CD4-positive, alpha-beta T cell (primary cell): Measurements from ENCODE around the gene PAPPA. TPM values are rescaled to one million over a fixed set of nuclear protein-coding genes. Genes with fewer than 3 reads are reported as not detected.

Experiments
- ATAC-seq: fragments of 200-7000 bp; cut with Tn5 transposase; one replicate; pipeline ENCODE4 v1.10.0; 2022; ENCODE audit warnings: mild to moderate bottlenecking; ENCODE audit not compliant: poor library complexity
- CTCF ChIA-PET: fragments of 350-600 bp; sonication (Branson Sonifier 250); formaldehyde crosslinking; loops from one replicate; lab custom pipeline; 2021; ENCODE audit warnings: antibody characterized with exemption, inconsistent platforms; lab: Charles Lee
- POLR2A ChIA-PET: fragments of 350-600 bp; sonication (Branson Sonifier 250); formaldehyde crosslinking; loops from one replicate; lab custom pipeline; 2021; ENCODE audit warnings: antibody characterized with exemption, inconsistent platforms; lab: Charles Lee
- DNase-seq, 14 experiments: peaks; one replicate each; pipeline ENCODE4 v3.0.0-alpha.2; 2013 to 2020; ENCODE audit warnings: mixed read lengths in 2 of 14
- H3K27ac ChIP-seq, 2 donors: one replicate each; pipeline versions ENCODE4 v1.5.1 to v1.7.0; 2013; ENCODE audit warnings: low read length in 2 of 2, low read depth in 1 of 2, mild to moderate bottlenecking in 1 of 2
- H3K27me3 ChIP-seq, 2 experiments: 1 replicate in 1 of 2; 2 replicates in 1 of 2; pipeline versions ENCODE4 v1.6.1 to v1.7.0; 2013; ENCODE audit warnings: low read length in 2 of 2, control low read depth in 1 of 2, mild to moderate bottlenecking in 1 of 2, moderate library complexity in 1 of 2; ENCODE audit not compliant: insufficient read depth in 2 of 2, control insufficient read depth in 1 of 2
- H3K36me3 ChIP-seq: one replicate; pipeline ENCODE4 v1.6.1; 2013; ENCODE audit warnings: low read length, control low read depth; ENCODE audit not compliant: insufficient read depth
- H3K4me1 ChIP-seq: one replicate; pipeline ENCODE4 v1.6.1; 2013; ENCODE audit warnings: low read length, control low read depth; ENCODE audit not compliant: insufficient read depth
- H3K4me3 ChIP-seq: one replicate; pipeline ENCODE4 v1.5.1; 2013; ENCODE audit warnings: mild to moderate bottlenecking, low read length, moderate library complexity
- H3K9me3 ChIP-seq, 2 experiments: 1 replicate in 1 of 2; 2 replicates in 1 of 2; pipeline versions ENCODE4 v1.6.1 to v1.7.0; 2013; ENCODE audit warnings: low read length in 2 of 2, mild to moderate bottlenecking in 2 of 2, control low read depth in 1 of 2, moderate library complexity in 1 of 2; ENCODE audit not compliant: control insufficient read depth in 1 of 2, insufficient read depth in 1 of 2
- H3K27ac Mint-ChIP-seq: one replicate; pipeline ENCODE4 v1.8.0; 2020; ENCODE audit warnings: mixed read lengths
- H3K27me3 Mint-ChIP-seq: one replicate; pipeline ENCODE4 v1.8.0; 2021; ENCODE audit warnings: mixed read lengths
- H3K36me3 Mint-ChIP-seq: one replicate; pipeline ENCODE4 v1.8.0; 2021; ENCODE audit warnings: low read depth, mixed read lengths
- H3K4me1 Mint-ChIP-seq: one replicate; pipeline ENCODE4 v1.8.0; 2021; ENCODE audit warnings: low read depth, mixed read lengths
- H3K4me3 Mint-ChIP-seq: one replicate; pipeline ENCODE4 v1.8.0; 2020; ENCODE audit warnings: mild to moderate bottlenecking, mixed read lengths
- H3K9me3 Mint-ChIP-seq: one replicate; pipeline ENCODE4 v1.8.0; 2020; ENCODE audit warnings: mixed read lengths
- CTCF ChIP-seq: fragments of 200-600 bp; IDR thresholded peaks from one replicate; pipeline ENCODE4 v1.8.0; 2022; ENCODE audit warnings: antibody characterized with exemption, mild to moderate bottlenecking
- intact Hi-C, 2 experiments: fragments of 100-400 bp; cut with DNase I in 1 of 2; cut with micrococcal nuclease in 1 of 2; formaldehyde crosslinking; loops; one replicate each; pipeline versions ENCODE4 v1.15.1 to v1.9.0; 2023 to 2025; cut with DNase I, micrococcal nuclease
- total RNA-seq, 174 experiments: library from RNA in 2 of 174; stranded (reverse) in 2 of 174; gene quantifications; one replicate each; pipeline ENCODE4 v1.2.3 and lab custom pipeline; 2021 to 2026

PAPPA gene
- total RNA-seq, 2 experiments from 2014 or later: 0.03 TPM; not detected in 1

- no peak overlapping the region for H3K27ac ChIP-seq
- CTCF ChIA-PET: no interaction called here
- intact Hi-C loops: no loop called here
Observed at GRCh38 chr9:116332090-116332489, 178.5 kb downstream of the PAPPA start.

GRCh38 chr9:116333254-116333653, 179.7 kb downstream of the PAPPA start:
- H3K9me3 Mint-ChIP-seq: peaks cover 6% of the 10 kb centered on the region
- ATAC-seq (no peak), DNase-seq (no peak)
- Histone ChIP-seq H3K27ac (no peak overlapping the region), H3K4me1 (no peaks in the 10 kb centered on the region), H3K36me3 (no peaks in the 10 kb centered on the region), H3K27me3 (peaks cover 4 to 9% of the 10 kb centered on the region in 2 experiments), H3K4me3 (no peak overlapping the region), H3K9me3 (peaks cover 0 to 9% of the 10 kb centered on the region in 2 experiments)
- TF ChIP-seq CTCF: no peak
- no peaks in the 10 kb centered on the region for H3K4me1 Mint-ChIP-seq
- H3K27ac Mint-ChIP-seq: no peak overlapping the region
- H3K27me3 Mint-ChIP-seq: peaks cover 18% of the 10 kb centered on the region
- intact Hi-C loops: no loop called here
- ChIA-PET POLR2A (no interaction called here), CTCF (no interaction called here)
- no peaks in the 10 kb centered on the region for H3K36me3 Mint-ChIP-seq
- H3K4me3 Mint-ChIP-seq: no peak overlapping the region

More at GRCh38 chr9:116332090-116332489, 178.5 kb downstream of the PAPPA start:
- H3K27ac Mint-ChIP-seq: no peak overlapping the region
- no peaks in the 10 kb centered on the region for H3K36me3 Mint-ChIP-seq
- peaks cover 4 to 7% of the 10 kb centered on the region in 2 experiments for H3K27me3 ChIP-seq
- H3K4me3 Mint-ChIP-seq: no peak overlapping the region
- peaks cover 18% of the 10 kb centered on the region for H3K27me3 Mint-ChIP-seq
- H3K4me1 ChIP-seq: no peaks in the 10 kb centered on the region
- no peaks in the 10 kb centered on the region for H3K36me3 ChIP-seq
- ATAC-seq: no peak
- peaks cover 6% of the 10 kb centered on the region for H3K9me3 Mint-ChIP-seq
- POLR2A ChIA-PET: no interaction called here
- no peak overlapping the region for H3K4me3 ChIP-seq
- H3K9me3 ChIP-seq: peaks cover 0 to 9% of the 10 kb centered on the region in 2 experiments
- DNase-seq: no peak
- no peak for TF ChIP-seq CTCF
- no peaks in the 10 kb centered on the region for H3K4me1 Mint-ChIP-seq

GRCh38 chr9:116334546-116335150, 181.1 kb downstream of the PAPPA start:
- Histone ChIP-seq H3K27me3 (peaks cover 4 to 13% of the 10 kb centered on the region in 2 experiments), H3K4me3 (no peak overlapping the region), H3K4me1 (no peaks in the 10 kb centered on the region), H3K27ac (no peak overlapping the region), H3K36me3 (no peaks in the 10 kb centered on the region), H3K9me3 (peaks cover 0 to 9% of the 10 kb centered on the region in 2 experiments)
- Mint-ChIP-seq H3K27me3 (peaks cover 22% of the 10 kb centered on the region), H3K27ac (no peak overlapping the region), H3K4me1 (no peaks in the 10 kb centered on the region), H3K36me3 (no peaks in the 10 kb centered on the region), H3K4me3 (no peak overlapping the region), H3K9me3 (peaks cover 6% of the 10 kb centered on the region)
- ChIA-PET POLR2A (no interaction called here), CTCF (no interaction called here)
- ATAC-seq (no peak), DNase-seq (no peak)
- TF ChIP-seq CTCF: no peak
- intact Hi-C loops: no loop called here
